ENCODE measurements around the gene MTFP1. TPM values are rescaled to one million over a fixed set of nuclear protein-coding genes. Genes with fewer than 3 reads are reported as not detected.

MTFP1 gene
- total and polyA plus RNA-seq, 4 donors = 6.8 to 20.2 (median 8.8) TPM

- no peak overlapping the region for H3K27ac ChIP-seq (ENCODE audit: low read depth in 1 of 2, low read length in 2 of 2)
- H3K4me1 ChIP-seq (ENCODE audit: control insufficient read depth in 4 of 4, insufficient read depth in 4 of 4, low read length in 3 of 4) = peaks cover 5 to 28% (median 22%) of the 10 kb centered on the region in 4 donors
- H3K9ac ChIP-seq (ENCODE audit: low read depth in 1 of 2, low read length in 2 of 2) = no peak overlapping the region
- no peaks in the 10 kb centered on the region for H3K9me3 ChIP-seq (ENCODE audit: control insufficient read depth in 4 of 4, low read length in 3 of 4)
- no peak for DNase-seq (ENCODE audit: low spot score)
- H3K27me3 ChIP-seq (ENCODE audit: control insufficient read depth in 4 of 4, insufficient read depth in 4 of 4, low read length in 3 of 4) = no peaks in the 10 kb centered on the region
- TF ChIP-seq RAD21 (IDR thresholded peaks at IDR 0.05) = no peak
- no peak for TF ChIP-seq HNF4G (IDR thresholded peaks at IDR 0.05)
- TF ChIP-seq FOXA1 (IDR thresholded peaks at IDR 0.05) = no peak
- TF ChIP-seq, protein P1, sequence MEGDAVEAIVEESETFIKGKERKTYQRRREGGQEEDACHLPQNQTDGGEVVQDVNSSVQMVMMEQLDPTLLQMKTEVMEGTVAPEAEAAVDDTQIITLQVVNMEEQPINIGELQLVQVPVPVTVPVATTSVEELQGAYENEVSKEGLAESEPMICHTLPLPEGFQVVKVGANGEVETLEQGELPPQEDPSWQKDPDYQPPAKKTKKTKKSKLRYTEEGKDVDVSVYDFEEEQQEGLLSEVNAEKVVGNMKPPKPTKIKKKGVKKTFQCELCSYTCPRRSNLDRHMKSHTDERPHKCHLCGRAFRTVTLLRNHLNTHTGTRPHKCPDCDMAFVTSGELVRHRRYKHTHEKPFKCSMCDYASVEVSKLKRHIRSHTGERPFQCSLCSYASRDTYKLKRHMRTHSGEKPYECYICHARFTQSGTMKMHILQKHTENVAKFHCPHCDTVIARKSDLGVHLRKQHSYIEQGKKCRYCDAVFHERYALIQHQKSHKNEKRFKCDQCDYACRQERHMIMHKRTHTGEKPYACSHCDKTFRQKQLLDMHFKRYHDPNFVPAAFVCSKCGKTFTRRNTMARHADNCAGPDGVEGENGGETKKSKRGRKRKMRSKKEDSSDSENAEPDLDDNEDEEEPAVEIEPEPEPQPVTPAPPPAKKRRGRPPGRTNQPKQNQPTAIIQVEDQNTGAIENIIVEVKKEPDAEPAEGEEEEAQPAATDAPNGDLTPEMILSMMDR (IDR thresholded peaks at IDR 0.05; ENCODE audit: low read depth, low read length, missing input control) = no peak
- no peak for TF ChIP-seq REST (IDR thresholded peaks at IDR 0.05)
- TF ChIP-seq ATF3 (IDR thresholded peaks at IDR 0.05) = no peak
- no peak for TF ChIP-seq HNF4A (conservative IDR thresholded peaks at IDR 0.05)
- TF ChIP-seq, protein P2, sequence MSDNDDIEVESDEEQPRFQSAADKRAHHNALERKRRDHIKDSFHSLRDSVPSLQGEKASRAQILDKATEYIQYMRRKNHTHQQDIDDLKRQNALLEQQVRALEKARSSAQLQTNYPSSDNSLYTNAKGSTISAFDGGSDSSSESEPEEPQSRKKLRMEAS (IDR thresholded peaks at IDR 0.05) = no peak
- no peak for TF ChIP-seq GABPA (IDR thresholded peaks at IDR 0.05 in 1 of 2, conservative IDR thresholded peaks at IDR 0.05 in 1 of 2)
- TF ChIP-seq RXRA (IDR thresholded peaks at IDR 0.05) = no peak
- no peak for TF ChIP-seq YY1 (IDR thresholded peaks at IDR 0.05)
- 89% methylated on average over 2 of the region's 2 CpGs for WGBS
- H3K36me3 ChIP-seq (ENCODE audit: control insufficient read depth in 4 of 4, insufficient read depth in 3 of 4, low read depth in 1 of 4, low read length in 3 of 4) = peaks cover 0 to under 1% (median 0%) of the 10 kb centered on the region in 4 donors
- no peak overlapping the region for H3K4me3 ChIP-seq (ENCODE audit: low read depth in 1 of 3, low read length in 3 of 3)
Observed at GRCh38 chr22:30469165-30469564, 43.6 kb downstream of the MTFP1 start.

DNA sequence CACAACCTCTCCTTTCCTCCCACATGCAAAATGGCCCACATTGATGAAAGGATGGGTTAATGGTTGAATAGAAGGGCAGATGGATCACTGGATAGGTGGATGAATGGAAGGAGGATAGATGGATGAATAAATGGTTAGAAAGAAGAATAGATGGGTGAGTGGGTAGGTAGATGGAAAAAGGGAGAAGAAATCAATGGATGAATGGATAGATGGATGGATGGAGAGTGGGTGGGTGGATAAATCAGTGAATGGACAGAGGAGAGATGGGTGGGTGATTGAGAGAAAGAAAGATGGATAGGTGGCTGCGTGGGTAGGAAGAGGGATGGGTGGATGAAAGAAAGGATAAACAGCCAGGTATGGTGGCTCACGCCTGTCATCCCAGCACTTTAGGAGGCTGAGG is 45.1 kb downstream of the MTFP1 start:
- H3K9me3 ChIP-seq (ENCODE audit: control insufficient read depth in 4 of 4, low read length in 3 of 4) = no peaks in the 10 kb centered on the region
- no peak overlapping the region for H3K27ac ChIP-seq (ENCODE audit: low read depth in 1 of 2, low read length in 2 of 2)
- H3K4me1 ChIP-seq (ENCODE audit: control insufficient read depth in 4 of 4, insufficient read depth in 4 of 4, low read length in 3 of 4) = peaks cover 5 to 28% (median 22%) of the 10 kb centered on the region in 4 donors
- WGBS = 89% methylated on average over 2 of the region's 2 CpGs
- H3K36me3 ChIP-seq (ENCODE audit: control insufficient read depth in 4 of 4, insufficient read depth in 3 of 4, low read depth in 1 of 4, low read length in 3 of 4) = no peaks in the 10 kb centered on the region
- TF ChIP-seq HNF4G (IDR thresholded peaks at IDR 0.05) (no peak), YY1 (IDR thresholded peaks at IDR 0.05) (no peak), HNF4A (conservative IDR thresholded peaks at IDR 0.05) (no peak), ATF3 (IDR thresholded peaks at IDR 0.05) (no peak), TAF1 (conservative IDR thresholded peaks at IDR 0.05) (no peak), FOXA1 (IDR thresholded peaks at IDR 0.05) (no peak), NR2F2 (IDR thresholded peaks at IDR 0.05) (no peak), FOXA2 (IDR thresholded peaks at IDR 0.05) (no peak), RXRA (IDR thresholded peaks at IDR 0.05) (no peak), GABPA (IDR thresholded peaks at IDR 0.05 in 1 of 2, conservative IDR thresholded peaks at IDR 0.05 in 1 of 2) (no peak), REST (IDR thresholded peaks at IDR 0.05) (no peak)
- TF ChIP-seq, protein P2 (IDR thresholded peaks at IDR 0.05) = no peak
- TF ChIP-seq, protein P1 (IDR thresholded peaks at IDR 0.05; ENCODE audit: low read depth, low read length, missing input control) = no peak
- H3K9ac ChIP-seq (ENCODE audit: low read depth in 1 of 2, low read length in 2 of 2) = no peak overlapping the region
- no peak for DNase-seq (ENCODE audit: low spot score)
- no peak overlapping the region for H3K4me3 ChIP-seq (ENCODE audit: low read depth in 1 of 3, low read length in 3 of 3)
- H3K27me3 ChIP-seq (ENCODE audit: control insufficient read depth in 4 of 4, insufficient read depth in 4 of 4, low read length in 3 of 4) = no peaks in the 10 kb centered on the region

Measured in liver (tissue), 9 donors.